Smooth muscle cell (in vitro differentiated cells): Measurements from ENCODE around the gene TENM4. TPM values are rescaled to one million over a fixed set of nuclear protein-coding genes. Genes with fewer than 3 reads are reported as not detected.

Experiments used
- DNase-seq: peaks from one replicate; lab custom pipeline; 2025; ENCODE audit not compliant: unreplicated experiment; lab: John Stamatoyannopoulos, UW
- H2AFZ ChIP-seq: fragments of 200-600 bp; sonication (generic); 2 replicates; pipeline ENCODE4 v1.6.0; 2016; ENCODE audit warnings: antibody characterized with exemption, low read depth, mild to moderate bottlenecking
- H3F3A ChIP-seq: fragments of 200-600 bp; sonication (generic); 2 replicates; pipeline ENCODE4 v1.6.0; 2017; ENCODE audit warnings: antibody characterized with exemption, low read depth
- H3K27ac ChIP-seq: fragments of 200-600 bp; sonication (generic); 2 replicates; pipeline ENCODE4 v1.5.1; 2016; ENCODE audit warnings: low read depth, mild to moderate bottlenecking
- H3K27me3 ChIP-seq: fragments of 200-600 bp; sonication (generic); 2 replicates; pipeline ENCODE4 v1.6.1; 2016; ENCODE audit warnings: low read depth, mild to moderate bottlenecking
- H3K36me3 ChIP-seq: fragments of 200-600 bp; sonication (generic); 2 replicates; pipeline ENCODE4 v1.5.1; 2016; ENCODE audit warnings: low read depth
- H3K4me1 ChIP-seq: fragments of 200-600 bp; sonication (generic); 2 replicates; pipeline ENCODE4 v1.5.1; 2016; ENCODE audit warnings: low read depth
- H3K4me2 ChIP-seq: fragments of 200-600 bp; sonication (generic); 2 replicates; pipeline ENCODE4 v1.6.0; 2016; ENCODE audit warnings: mild to moderate bottlenecking
- H3K4me3 ChIP-seq: fragments of 200-600 bp; sonication (generic); 2 replicates; pipeline ENCODE4 v1.5.1; 2016; ENCODE audit warnings: mild to moderate bottlenecking
- H3K79me2 ChIP-seq: fragments of 200-600 bp; sonication (generic); 2 replicates; pipeline ENCODE4 v1.6.0; 2016; ENCODE audit warnings: low read depth, mild to moderate bottlenecking
- H3K9ac ChIP-seq: fragments of 200-600 bp; sonication (generic); 2 replicates; pipeline ENCODE4 v1.6.0; 2016; ENCODE audit warnings: low read depth
- H3K9me3 ChIP-seq: fragments of 200-600 bp; sonication (generic); replicated peaks from 2 replicates; pipeline ENCODE4 v1.5.1; 2016; ENCODE audit warnings: low read depth
- H4K20me1 ChIP-seq: fragments of 200-600 bp; sonication (generic); 2 replicates; pipeline ENCODE4 v1.6.0; 2016; ENCODE audit warnings: low read depth
- CTCF ChIP-seq: fragments of 200-600 bp; sonication (generic); IDR thresholded peaks from 2 replicates; pipeline ENCODE4 v1.5.1; 2017; ENCODE audit warnings: borderline replicate concordance, mild to moderate bottlenecking, antibody characterized with exemption; ENCODE audit not compliant: insufficient read depth, poor library complexity, severe bottlenecking
- WGBS: methylation state at CpG from one replicate; pipeline ENCODE4 v1.1.7; 2016; ENCODE audit warnings: low lambda C conversion rate; 5-methylcytosine and 5-hydroxymethylcytosine counted together
- polyA plus RNA-seq: library from polyadenylated mRNA; unstranded; fragments of >200 nt; fragmentation: Nextera tagmentation; extraction: Ambion mirVana; gene quantifications from 2 replicates; pipeline ENCODE4 v1.2.1, GENCODE V29; 2016
- total RNA-seq: library from RNA; depleted of rRNA; stranded (reverse); fragments of >200 nt; gene quantifications from 2 replicates; pipeline ENCODE4 v1.2.3, GENCODE V29; 2014

The TENM4 gene
- total and polyA plus RNA-seq, 2 experiments from 2014 or later: 31.6 to 38.2 TPM

GRCh38 chr11:79422866-79423265 is 18.0 kb downstream of the TENM4 start:
- no peak for TF ChIP-seq CTCF
- peaks cover 35% of the 10 kb centered on the region for H4K20me1 ChIP-seq
- H2AFZ ChIP-seq: no peak overlapping the region
- WGBS: 86% methylated on average over 2 of the region's 2 CpGs
- no peaks in the 10 kb centered on the region for H3K36me3 ChIP-seq
- H3K27me3 ChIP-seq: no peaks in the 10 kb centered on the region
- DNase-seq: no peak
- H3K27ac ChIP-seq: no peak overlapping the region
- no peak overlapping the region for H3K9ac ChIP-seq
- H3F3A ChIP-seq: no peaks in the 10 kb centered on the region
- peaks cover under 1% of the 10 kb centered on the region for H3K4me1 ChIP-seq
- no peak overlapping the region for H3K4me3 ChIP-seq
- no peak overlapping the region for H3K4me2 ChIP-seq
- H3K79me2 ChIP-seq: peaks cover 57% of the 10 kb centered on the region
- H3K9me3 ChIP-seq: no peaks in the 10 kb centered on the region

- Histone ChIP-seq H3K79me2 (peaks cover 48% of the 10 kb centered on the region), H3K27me3 (no peaks in the 10 kb centered on the region), H3K4me2 (no peak overlapping the region), H2AFZ (no peak overlapping the region), H4K20me1 (peaks cover 28% of the 10 kb centered on the region), H3K9ac (no peak overlapping the region), H3F3A (peaks cover 4% of the 10 kb centered on the region), H3K4me3 (no peak overlapping the region), H3K4me1 (peaks cover 3% of the 10 kb centered on the region), H3K27ac (no peak overlapping the region), H3K9me3 (no peaks in the 10 kb centered on the region), H3K36me3 (no peaks in the 10 kb centered on the region)
- no peak for TF ChIP-seq CTCF
- 81% methylated on average over 4 of the region's 4 CpGs for WGBS
- no peak for DNase-seq
Measured at GRCh38 chr11:79421820-79422219, 19.0 kb downstream of the TENM4 start.

GRCh38 chr11:79419120-79419519 is 21.7 kb downstream of the TENM4 start:
- H3F3A ChIP-seq: peaks cover 21% of the 10 kb centered on the region
- no peaks in the 10 kb centered on the region for H3K36me3 ChIP-seq
- TF ChIP-seq CTCF: no peak
- H3K4me1 ChIP-seq: peaks cover 3% of the 10 kb centered on the region
- WGBS: 71% methylated on average over 5 of the region's 5 CpGs
- peak overlapping the region; percentile 19 for H3K4me2 ChIP-seq
- H4K20me1 ChIP-seq: peaks cover 7% of the 10 kb centered on the region
- no peaks in the 10 kb centered on the region for H3K9me3 ChIP-seq
- peaks cover 43% of the 10 kb centered on the region for H3K79me2 ChIP-seq
- DNase-seq: no peak
- H2AFZ ChIP-seq: no peak overlapping the region
- no peaks in the 10 kb centered on the region for H3K27me3 ChIP-seq
- H3K4me3 ChIP-seq: no peak overlapping the region
- no peak overlapping the region for H3K9ac ChIP-seq
- H3K27ac ChIP-seq: peak overlapping the region; percentile 57

- Histone ChIP-seq H3K9ac (no peak overlapping the region), H3K9me3 (no peaks in the 10 kb centered on the region), H3K27ac (peak overlapping the region; percentile 95), H3K4me3 (no peak overlapping the region), H2AFZ (no peak overlapping the region), H3K27me3 (no peaks in the 10 kb centered on the region), H3K4me1 (peaks cover 7% of the 10 kb centered on the region), H3K79me2 (peaks cover 40% of the 10 kb centered on the region), H3K4me2 (no peak overlapping the region), H4K20me1 (peaks cover 5% of the 10 kb centered on the region), H3K36me3 (no peaks in the 10 kb centered on the region), H3F3A (peaks cover 25% of the 10 kb centered on the region)
- 95% methylated on average over 1 of the region's 1 CpG for WGBS
- no peak for DNase-seq
- no peak for TF ChIP-seq CTCF
Measured at GRCh38 chr11:79418241-79418640, 22.6 kb downstream of the TENM4 start.
